IPS-18a (cell line): ENCODE measurements around the gene VPS26C.

ENCODE experiments used
- H3K27ac ChIP-seq: one replicate; pipeline ENCODE4 v1.5.1; 2013; ENCODE audit warnings: low read length
- H3K27me3 ChIP-seq: one replicate; pipeline ENCODE4 v1.6.1; 2013; ENCODE audit warnings: mild to moderate bottlenecking, low read length; ENCODE audit not compliant: control insufficient read depth, insufficient read depth
- H3K36me3 ChIP-seq: one replicate; pipeline ENCODE4 v1.6.1; 2013; ENCODE audit warnings: low read depth, low read length; ENCODE audit not compliant: control insufficient read depth
- H3K4me1 ChIP-seq: one replicate; pipeline ENCODE4 v1.6.1; 2013; ENCODE audit warnings: low read depth, low read length; ENCODE audit not compliant: control insufficient read depth
- H3K4me3 ChIP-seq: one replicate; pipeline ENCODE4 v1.5.1; 2013; ENCODE audit warnings: low read length
- H3K9ac ChIP-seq: one replicate; pipeline ENCODE4 v1.6.1; 2013; ENCODE audit warnings: mild to moderate bottlenecking, low read length, moderate library complexity
- H3K9me3 ChIP-seq: one replicate; pipeline ENCODE4 v1.6.1; 2013; ENCODE audit warnings: low read depth, low read length; ENCODE audit not compliant: control insufficient read depth

VPS26C gene

GRCh38 chr21:37278199-37278598 is 11.1 kb upstream of the VPS26C start:
- peaks cover 8% of the 10 kb centered on the region for H3K4me1 ChIP-seq
- H3K9me3 ChIP-seq, result no peaks in the 10 kb centered on the region
- no peak overlapping the region for H3K4me3 ChIP-seq
- H3K9ac ChIP-seq, result no peak overlapping the region
- H3K36me3 ChIP-seq, result no peaks in the 10 kb centered on the region
- H3K27ac ChIP-seq, result no peak overlapping the region
- no peaks in the 10 kb centered on the region for H3K27me3 ChIP-seq

- H3K36me3 ChIP-seq, result no peaks in the 10 kb centered on the region
These were observed 9.2 kb upstream of the VPS26C start for GRCh38 chr21:37276377-37276776.

GRCh38 chr21:37273911-37274690 is 7.0 kb upstream of the VPS26C start:
- Histone ChIP-seq H3K27ac (no peak overlapping the region), H3K9ac (no peak overlapping the region), H3K9me3 (no peaks in the 10 kb centered on the region), H3K27me3 (no peaks in the 10 kb centered on the region), H3K4me1 (peaks cover 8% of the 10 kb centered on the region), H3K4me3 (peak overlapping the region; percentile 15), H3K36me3 (no peaks in the 10 kb centered on the region)

More at GRCh38 chr21:37276377-37276776, 9.2 kb upstream of the VPS26C start:
- no peak overlapping the region for H3K9ac ChIP-seq
- no peaks in the 10 kb centered on the region for H3K9me3 ChIP-seq
- H3K27me3 ChIP-seq, result no peaks in the 10 kb centered on the region
- H3K27ac ChIP-seq, result no peak overlapping the region
- H3K4me1 ChIP-seq, result peaks cover 8% of the 10 kb centered on the region
- H3K4me3 ChIP-seq, result no peak overlapping the region

- no peaks in the 10 kb centered on the region for H3K9me3 ChIP-seq
- no peak overlapping the region for H3K27ac ChIP-seq
- H3K4me1 ChIP-seq, result peaks cover 11% of the 10 kb centered on the region
- H3K9ac ChIP-seq, result no peak overlapping the region
- H3K4me3 ChIP-seq, result peak overlapping the region; percentile 15
- H3K27me3 ChIP-seq, result no peaks in the 10 kb centered on the region
- no peaks in the 10 kb centered on the region for H3K36me3 ChIP-seq
These were observed 6.3 kb upstream of the VPS26C start for GRCh38 chr21:37273440-37273839.

- Histone ChIP-seq H3K27ac (no peak overlapping the region), H3K9ac (no peak overlapping the region), H3K9me3 (no peaks in the 10 kb centered on the region), H3K4me1 (peaks cover 15% of the 10 kb centered on the region), H3K36me3 (no peaks in the 10 kb centered on the region), H3K4me3 (no peak overlapping the region), H3K27me3 (no peaks in the 10 kb centered on the region)
These were observed 5.8 kb upstream of the VPS26C start for GRCh38 chr21:37272897-37273296.

GRCh38 chr21:37270576-37271365 is 3.6 kb upstream of the VPS26C start:
- H3K27ac ChIP-seq, result no peak overlapping the region

GRCh38 chr21:37269481-37269880 is 2.3 kb upstream of the VPS26C start:
- Histone ChIP-seq H3K4me1 (peaks cover 15% of the 10 kb centered on the region), H3K36me3 (no peaks in the 10 kb centered on the region), H3K4me3 (no peak overlapping the region), H3K9me3 (no peaks in the 10 kb centered on the region), H3K27ac (no peak overlapping the region), H3K27me3 (no peaks in the 10 kb centered on the region), H3K9ac (no peak overlapping the region)

More at GRCh38 chr21:37270576-37271365, 3.6 kb upstream of the VPS26C start:
- Histone ChIP-seq H3K9ac (no peak overlapping the region), H3K4me1 (peaks cover 15% of the 10 kb centered on the region), H3K9me3 (no peaks in the 10 kb centered on the region), H3K27me3 (no peaks in the 10 kb centered on the region), H3K4me3 (no peak overlapping the region), H3K36me3 (no peaks in the 10 kb centered on the region)

GRCh38 chr21:37268186-37268503 is 1.0 kb upstream of the VPS26C start:
- Histone ChIP-seq H3K4me3 (peak overlapping the region; percentile 95), H3K27me3 (no peaks in the 10 kb centered on the region), H3K4me1 (peaks cover 7% of the 10 kb centered on the region), H3K9ac (peak overlapping the region; percentile 90), H3K36me3 (no peaks in the 10 kb centered on the region), H3K9me3 (no peaks in the 10 kb centered on the region), H3K27ac (peak overlapping the region; percentile 88)

- Histone ChIP-seq H3K9me3 (no peaks in the 10 kb centered on the region), H3K36me3 (peaks cover 1% of the 10 kb centered on the region), H3K9ac (peak overlapping the region; percentile 84), H3K27me3 (no peaks in the 10 kb centered on the region), H3K4me3 (peak overlapping the region; percentile 95), H3K4me1 (peaks cover 7% of the 10 kb centered on the region), H3K27ac (peak overlapping the region; percentile 37)
These were observed 466 bp downstream of the VPS26C start for GRCh38 chr21:37266515-37267221.

- H3K4me1 ChIP-seq, result peaks cover 7% of the 10 kb centered on the region
- no peak overlapping the region for H3K27ac ChIP-seq
- no peaks in the 10 kb centered on the region for H3K27me3 ChIP-seq
- no peaks in the 10 kb centered on the region for H3K9me3 ChIP-seq
- H3K4me3 ChIP-seq, result no peak overlapping the region
- H3K9ac ChIP-seq, result no peak overlapping the region
- peaks cover 6% of the 10 kb centered on the region for H3K36me3 ChIP-seq
These were observed 2.3 kb downstream of the VPS26C start for GRCh38 chr21:37264808-37265207.

GRCh38 chr21:37263827-37264600 is 3.1 kb downstream of the VPS26C start:
- Histone ChIP-seq H3K9me3 (no peaks in the 10 kb centered on the region), H3K4me1 (peaks cover 7% of the 10 kb centered on the region), H3K4me3 (no peak overlapping the region), H3K27ac (no peak overlapping the region), H3K9ac (no peak overlapping the region), H3K36me3 (peaks cover 6% of the 10 kb centered on the region), H3K27me3 (no peaks in the 10 kb centered on the region)
